Esophagus muscularis mucosa (tissue), 3 donors: ENCODE data around the gene DPF3.

ENCODE experiments used
- POLR2A ChIP-seq: fragments of 450-650 bp; IDR thresholded peaks from one replicate; pipeline ENCODE4 v1.6.1; 2017; ENCODE audit warnings: antibody characterized with exemption, moderate library complexity, mild to moderate bottlenecking, low read depth
- TF ChIP-seq, protein P1 (sequence below), 3 experiments: fragments of 200-600 bp in 2 of 3; fragments of 450-650 bp in 1 of 3; sonication (generic) in 2 of 3; IDR thresholded peaks; one replicate each; pipeline ENCODE4 v1.5.1; 2017 to 2019; ENCODE audit warnings: antibody characterized with exemption in 3 of 3, mild to moderate bottlenecking in 2 of 3, moderate library complexity in 1 of 3

DNA sequence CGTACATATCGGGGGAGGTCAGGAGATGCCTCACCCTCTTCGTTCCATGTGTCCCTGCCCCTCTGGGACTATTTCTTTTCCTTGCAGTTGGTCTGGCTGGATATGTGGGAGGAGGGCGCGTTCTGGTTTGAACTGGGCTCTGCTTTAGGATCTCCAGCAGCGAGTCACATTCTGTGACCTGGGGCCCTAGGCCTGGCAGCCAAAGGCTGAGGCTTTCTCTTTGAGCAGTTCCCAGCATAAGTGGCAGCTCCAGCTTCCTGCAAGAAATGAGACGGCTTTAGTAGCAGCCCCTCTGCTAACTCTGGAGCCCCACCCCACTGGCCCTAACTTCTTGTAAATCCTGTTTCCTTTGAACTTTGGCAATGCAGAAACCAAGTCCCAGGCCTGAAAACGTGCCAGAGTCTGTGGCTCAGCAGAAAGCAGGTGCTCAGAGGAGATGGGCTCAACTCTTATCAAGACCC, 274.8 kb downstream of the DPF3 start:
- TF ChIP-seq, protein P1, sequence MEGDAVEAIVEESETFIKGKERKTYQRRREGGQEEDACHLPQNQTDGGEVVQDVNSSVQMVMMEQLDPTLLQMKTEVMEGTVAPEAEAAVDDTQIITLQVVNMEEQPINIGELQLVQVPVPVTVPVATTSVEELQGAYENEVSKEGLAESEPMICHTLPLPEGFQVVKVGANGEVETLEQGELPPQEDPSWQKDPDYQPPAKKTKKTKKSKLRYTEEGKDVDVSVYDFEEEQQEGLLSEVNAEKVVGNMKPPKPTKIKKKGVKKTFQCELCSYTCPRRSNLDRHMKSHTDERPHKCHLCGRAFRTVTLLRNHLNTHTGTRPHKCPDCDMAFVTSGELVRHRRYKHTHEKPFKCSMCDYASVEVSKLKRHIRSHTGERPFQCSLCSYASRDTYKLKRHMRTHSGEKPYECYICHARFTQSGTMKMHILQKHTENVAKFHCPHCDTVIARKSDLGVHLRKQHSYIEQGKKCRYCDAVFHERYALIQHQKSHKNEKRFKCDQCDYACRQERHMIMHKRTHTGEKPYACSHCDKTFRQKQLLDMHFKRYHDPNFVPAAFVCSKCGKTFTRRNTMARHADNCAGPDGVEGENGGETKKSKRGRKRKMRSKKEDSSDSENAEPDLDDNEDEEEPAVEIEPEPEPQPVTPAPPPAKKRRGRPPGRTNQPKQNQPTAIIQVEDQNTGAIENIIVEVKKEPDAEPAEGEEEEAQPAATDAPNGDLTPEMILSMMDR (IDR thresholded peaks at IDR 0.05) = no peak
- TF ChIP-seq POLR2A = no peak
